ENCODE data around the gene CEMIP.

DNA sequence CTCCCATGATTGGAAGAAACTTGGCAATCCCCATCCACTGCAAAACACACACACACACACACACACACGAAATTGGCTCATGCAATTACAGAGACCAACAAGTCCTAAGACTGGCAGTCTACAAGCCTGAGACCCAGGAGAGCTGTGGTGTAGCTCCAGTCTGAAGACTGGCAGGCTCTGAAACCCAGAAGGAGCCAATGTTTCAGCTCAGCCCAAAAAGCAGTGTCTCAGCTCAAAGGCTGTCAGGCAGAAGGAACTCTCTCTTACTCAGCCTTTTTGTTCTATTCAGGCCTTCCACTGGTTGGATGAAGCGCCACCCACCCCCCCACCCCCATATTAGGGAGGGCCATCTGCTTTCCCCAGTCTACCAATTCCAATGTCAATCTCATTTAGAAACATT is 178.4 kb downstream of the CEMIP start:
- TF ChIP-seq, protein P1, sequence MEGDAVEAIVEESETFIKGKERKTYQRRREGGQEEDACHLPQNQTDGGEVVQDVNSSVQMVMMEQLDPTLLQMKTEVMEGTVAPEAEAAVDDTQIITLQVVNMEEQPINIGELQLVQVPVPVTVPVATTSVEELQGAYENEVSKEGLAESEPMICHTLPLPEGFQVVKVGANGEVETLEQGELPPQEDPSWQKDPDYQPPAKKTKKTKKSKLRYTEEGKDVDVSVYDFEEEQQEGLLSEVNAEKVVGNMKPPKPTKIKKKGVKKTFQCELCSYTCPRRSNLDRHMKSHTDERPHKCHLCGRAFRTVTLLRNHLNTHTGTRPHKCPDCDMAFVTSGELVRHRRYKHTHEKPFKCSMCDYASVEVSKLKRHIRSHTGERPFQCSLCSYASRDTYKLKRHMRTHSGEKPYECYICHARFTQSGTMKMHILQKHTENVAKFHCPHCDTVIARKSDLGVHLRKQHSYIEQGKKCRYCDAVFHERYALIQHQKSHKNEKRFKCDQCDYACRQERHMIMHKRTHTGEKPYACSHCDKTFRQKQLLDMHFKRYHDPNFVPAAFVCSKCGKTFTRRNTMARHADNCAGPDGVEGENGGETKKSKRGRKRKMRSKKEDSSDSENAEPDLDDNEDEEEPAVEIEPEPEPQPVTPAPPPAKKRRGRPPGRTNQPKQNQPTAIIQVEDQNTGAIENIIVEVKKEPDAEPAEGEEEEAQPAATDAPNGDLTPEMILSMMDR (IDR thresholded peaks at IDR 0.05), result no peak
- no peak for TF ChIP-seq POLR2A (IDR thresholded peaks at IDR 0.05)

Data from adrenal gland (tissue), 5 donors.